AG04449 (cell line): ENCODE measurements around the gene LIN37.

Source experiments
- CTCF ChIA-PET: fragments of 350-600 bp; formaldehyde crosslinking; extraction: SDS; loops from one replicate; lab custom pipeline; 2021; ENCODE audit warnings: antibody characterized with exemption; lab: Yijun Ruan, JAX
- POLR2A ChIA-PET: fragments of 400-600, 350-600 bp; formaldehyde crosslinking; extraction: SDS; loops from one replicate; lab custom pipeline; 2020; ENCODE audit warnings: antibody characterized with exemption, inconsistent platforms; lab: Yijun Ruan, JAX
- DNase-seq: peaks from one replicate; pipeline ENCODE4 v3.0.0-alpha.2; 2010; ENCODE audit warnings: low read depth, low spot score
- H3K4me3 ChIP-seq: 2 replicates; pipeline ENCODE4 v1.5.1; 2011; ENCODE audit warnings: low read depth, mild to moderate bottlenecking, control low read depth, low read length
- TF ChIP-seq, protein P1 (sequence below): IDR thresholded peaks from one replicate; pipeline ENCODE4 v1.5.1; 2011; ENCODE audit warnings: mild to moderate bottlenecking, moderate library complexity, low read length, control low read depth, inconsistent platforms; ENCODE audit not compliant: insufficient read depth; ENCODE audit errors: missing control alignments

LIN37 gene

GRCh38 chr19:35780058-35780457 lies 31.7 kb downstream of the LIN37 start:
- ChIA-PET POLR2A (interaction anchor here (1.1 kb wide), 1 partner anchor 78 kb away, joined by 3 read pairs; no protein-coding TSS in a partner anchor), CTCF (no interaction called here)
- DNase-seq = no peak
- TF ChIP-seq, protein P1, sequence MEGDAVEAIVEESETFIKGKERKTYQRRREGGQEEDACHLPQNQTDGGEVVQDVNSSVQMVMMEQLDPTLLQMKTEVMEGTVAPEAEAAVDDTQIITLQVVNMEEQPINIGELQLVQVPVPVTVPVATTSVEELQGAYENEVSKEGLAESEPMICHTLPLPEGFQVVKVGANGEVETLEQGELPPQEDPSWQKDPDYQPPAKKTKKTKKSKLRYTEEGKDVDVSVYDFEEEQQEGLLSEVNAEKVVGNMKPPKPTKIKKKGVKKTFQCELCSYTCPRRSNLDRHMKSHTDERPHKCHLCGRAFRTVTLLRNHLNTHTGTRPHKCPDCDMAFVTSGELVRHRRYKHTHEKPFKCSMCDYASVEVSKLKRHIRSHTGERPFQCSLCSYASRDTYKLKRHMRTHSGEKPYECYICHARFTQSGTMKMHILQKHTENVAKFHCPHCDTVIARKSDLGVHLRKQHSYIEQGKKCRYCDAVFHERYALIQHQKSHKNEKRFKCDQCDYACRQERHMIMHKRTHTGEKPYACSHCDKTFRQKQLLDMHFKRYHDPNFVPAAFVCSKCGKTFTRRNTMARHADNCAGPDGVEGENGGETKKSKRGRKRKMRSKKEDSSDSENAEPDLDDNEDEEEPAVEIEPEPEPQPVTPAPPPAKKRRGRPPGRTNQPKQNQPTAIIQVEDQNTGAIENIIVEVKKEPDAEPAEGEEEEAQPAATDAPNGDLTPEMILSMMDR = no peak
- H3K4me3 ChIP-seq = no peak overlapping the region

DNA sequence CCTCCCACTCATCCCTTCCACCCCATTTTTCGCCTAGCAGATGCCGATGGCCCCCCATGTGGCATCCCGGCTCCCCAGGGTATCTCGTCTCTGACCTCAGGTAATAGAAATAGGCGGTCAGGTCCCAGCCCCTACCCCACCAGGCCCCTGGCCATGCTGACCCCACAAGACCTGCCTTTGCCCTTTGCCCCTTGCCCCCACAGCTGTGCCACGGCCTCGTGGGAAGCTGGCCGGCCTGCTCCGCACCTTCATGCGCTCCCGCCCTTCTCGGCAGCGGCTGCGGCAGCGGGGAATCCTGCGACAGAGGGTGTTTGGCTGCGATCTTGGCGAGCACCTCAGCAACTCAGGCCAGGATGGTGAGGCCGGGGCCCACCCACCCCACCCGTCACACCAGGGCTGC lies 32.3 kb downstream of the LIN37 start:
- H3K4me3 ChIP-seq = no peak overlapping the region
- TF ChIP-seq, protein P1 = no peak
- ChIA-PET POLR2A (no interaction called here), CTCF (no interaction called here)
- DNase-seq = no peak

DNA sequence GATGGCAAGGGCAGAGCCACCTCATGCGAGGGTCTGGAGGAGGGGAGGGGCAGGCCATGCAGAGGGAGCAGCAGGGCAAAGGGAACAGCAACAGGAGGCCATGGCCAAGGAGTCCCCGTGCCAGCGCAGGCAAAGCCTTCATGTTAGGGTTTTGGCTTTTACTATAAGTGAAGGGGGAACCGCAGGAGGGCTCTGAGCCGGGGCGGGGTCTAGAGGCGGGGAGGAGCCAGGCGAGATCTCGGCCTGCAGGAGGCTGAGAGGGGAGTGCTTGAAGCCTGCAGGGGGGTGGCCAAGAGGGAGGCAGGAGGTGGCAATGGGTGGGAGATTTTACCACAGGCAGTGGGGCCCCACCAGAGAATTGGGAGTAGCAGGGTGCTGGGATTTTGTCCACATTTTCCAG lies 33.3 kb downstream of the LIN37 start:
- no peak overlapping the region for H3K4me3 ChIP-seq
- no peak for DNase-seq
- TF ChIP-seq, protein P1 = no peak
- CTCF ChIA-PET = no interaction called here
- POLR2A ChIA-PET = no interaction called here

- no peak overlapping the region for H3K4me3 ChIP-seq
- CTCF ChIA-PET = no interaction called here
- no peak for DNase-seq
- POLR2A ChIA-PET = no interaction called here
- TF ChIP-seq, protein P1 = no peak
These were observed 34.2 kb downstream of the LIN37 start for GRCh38 chr19:35782589-35782988.

GRCh38 chr19:35783469-35784434 lies 35.4 kb downstream of the LIN37 start:
- TF ChIP-seq, protein P1 = no peak
- no peak for DNase-seq
- ChIA-PET POLR2A (no interaction called here), CTCF (no interaction called here)
- H3K4me3 ChIP-seq = no peak overlapping the region

DNA sequence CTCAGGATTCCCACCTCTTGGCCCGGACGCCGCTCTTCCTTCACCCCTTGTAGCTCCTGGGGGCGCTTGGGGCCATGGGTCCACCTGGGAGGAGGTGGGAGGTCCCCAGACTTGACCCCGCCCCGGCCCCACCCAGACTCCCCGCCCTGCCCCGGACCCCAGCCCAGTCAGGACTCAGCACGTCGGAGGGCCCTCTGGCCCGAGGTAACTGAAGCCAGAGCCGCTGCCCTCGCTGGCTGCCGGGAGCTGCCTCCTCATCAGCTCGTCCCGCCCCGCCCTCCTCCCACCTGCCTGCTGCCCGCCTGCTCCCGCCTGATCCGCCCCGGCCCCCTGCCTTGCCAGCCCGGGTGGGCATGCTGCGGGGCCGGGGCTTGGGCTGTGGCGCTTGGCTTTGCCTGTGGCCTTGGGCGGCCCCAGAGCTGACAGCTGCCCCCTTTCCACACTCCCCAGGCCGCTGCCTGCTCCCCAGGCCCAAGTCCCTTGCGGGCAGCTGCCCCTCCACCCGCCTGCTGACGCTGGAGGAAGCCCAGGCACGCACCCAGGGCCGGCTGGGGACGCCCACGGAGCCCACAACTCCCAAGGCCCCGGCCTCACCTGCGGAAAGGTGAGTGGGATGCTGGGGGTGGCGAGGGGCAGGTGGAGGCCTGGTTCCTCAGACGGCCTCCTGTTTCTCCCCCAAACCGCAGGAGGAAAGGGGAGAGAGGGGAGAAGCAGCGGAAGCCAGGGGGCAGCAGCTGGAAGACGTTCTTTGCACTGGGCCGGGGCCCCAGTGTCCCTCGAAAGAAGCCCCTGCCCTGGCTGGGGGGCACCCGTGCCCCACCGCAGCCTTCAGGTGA lies 36.3 kb downstream of the LIN37 start:
- no peak for DNase-seq

More for the DNA sequence above, 36.3 kb downstream of the LIN37 start:
- ChIA-PET POLR2A (no interaction called here), CTCF (no interaction called here)
- H3K4me3 ChIP-seq = no peak overlapping the region
- TF ChIP-seq, protein P1 = no peak
